VCaP (cell line): ENCODE measurements around the gene PGF.

Experiments
- H3K27ac ChIP-seq: fragments of 450-650 bp; 2 replicates; pipeline ENCODE4 v1.5.1; 2017
- TF ChIP-seq, protein P1 (sequence below): fragments of 450-650 bp; conservative IDR thresholded peaks from 2 replicates; pipeline ENCODE4 v1.5.1; 2017; ENCODE audit warnings: mild to moderate bottlenecking, moderate library complexity

The PGF gene

GRCh38 chr14:74977164-74977900 is 21.9 kb upstream of the PGF start:
- TF ChIP-seq, protein P1, sequence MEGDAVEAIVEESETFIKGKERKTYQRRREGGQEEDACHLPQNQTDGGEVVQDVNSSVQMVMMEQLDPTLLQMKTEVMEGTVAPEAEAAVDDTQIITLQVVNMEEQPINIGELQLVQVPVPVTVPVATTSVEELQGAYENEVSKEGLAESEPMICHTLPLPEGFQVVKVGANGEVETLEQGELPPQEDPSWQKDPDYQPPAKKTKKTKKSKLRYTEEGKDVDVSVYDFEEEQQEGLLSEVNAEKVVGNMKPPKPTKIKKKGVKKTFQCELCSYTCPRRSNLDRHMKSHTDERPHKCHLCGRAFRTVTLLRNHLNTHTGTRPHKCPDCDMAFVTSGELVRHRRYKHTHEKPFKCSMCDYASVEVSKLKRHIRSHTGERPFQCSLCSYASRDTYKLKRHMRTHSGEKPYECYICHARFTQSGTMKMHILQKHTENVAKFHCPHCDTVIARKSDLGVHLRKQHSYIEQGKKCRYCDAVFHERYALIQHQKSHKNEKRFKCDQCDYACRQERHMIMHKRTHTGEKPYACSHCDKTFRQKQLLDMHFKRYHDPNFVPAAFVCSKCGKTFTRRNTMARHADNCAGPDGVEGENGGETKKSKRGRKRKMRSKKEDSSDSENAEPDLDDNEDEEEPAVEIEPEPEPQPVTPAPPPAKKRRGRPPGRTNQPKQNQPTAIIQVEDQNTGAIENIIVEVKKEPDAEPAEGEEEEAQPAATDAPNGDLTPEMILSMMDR: no peak
- H3K27ac ChIP-seq: no peak overlapping the region

GRCh38 chr14:74976264-74977113 is 21.1 kb upstream of the PGF start:
- H3K27ac ChIP-seq: no peak overlapping the region
- TF ChIP-seq, protein P1: no peak

GRCh38 chr14:74975059-74975810 is 19.8 kb upstream of the PGF start:
- H3K27ac ChIP-seq: no peak overlapping the region
- TF ChIP-seq, protein P1: no peak

DNA sequence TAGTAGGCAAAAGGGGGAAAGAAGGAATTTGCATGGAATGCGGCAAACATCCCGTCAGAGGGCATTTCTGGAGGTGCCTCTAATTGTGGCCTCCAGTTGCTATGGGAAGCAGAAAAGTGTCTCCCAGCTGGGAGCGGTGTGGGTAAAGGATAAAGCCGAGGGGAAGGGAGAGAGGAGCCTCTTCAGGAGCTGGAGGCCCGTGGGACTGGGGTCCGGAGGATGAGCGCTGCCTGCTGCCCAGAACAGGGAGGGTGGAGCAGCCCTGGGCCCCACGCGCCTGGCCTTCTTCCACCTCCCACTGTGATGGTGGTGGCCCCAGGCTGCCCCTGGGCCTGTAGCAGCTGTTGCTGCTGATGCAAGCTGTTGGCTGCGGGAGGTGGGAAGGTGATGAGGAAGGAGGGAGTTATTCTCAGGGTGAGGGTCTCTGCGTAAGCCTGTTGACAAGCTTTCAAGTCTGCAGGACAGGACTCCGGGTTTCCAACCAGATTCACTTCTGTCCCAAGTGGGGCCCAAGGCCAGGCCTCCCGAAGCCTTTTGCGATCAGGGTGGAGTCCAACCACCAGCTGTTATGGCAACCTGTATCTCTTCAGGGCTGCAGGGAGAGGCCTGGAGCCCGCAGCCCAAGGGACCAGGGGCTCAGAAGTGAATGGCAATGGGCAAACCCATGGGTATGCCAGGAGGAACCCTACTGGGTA is 19.1 kb upstream of the PGF start:
- no peak overlapping the region for H3K27ac ChIP-seq
- TF ChIP-seq, protein P1: no peak

- H3K27ac ChIP-seq: no peak overlapping the region
- TF ChIP-seq, protein P1: no peak
Observed at GRCh38 chr14:74973905-74974363, 18.5 kb upstream of the PGF start.

- TF ChIP-seq, protein P1: no peak
- no peak overlapping the region for H3K27ac ChIP-seq
Observed at GRCh38 chr14:74973003-74973653, 17.7 kb upstream of the PGF start.
